Measurements from ENCODE around the gene DCHS2. TPM values are rescaled to one million over a fixed set of nuclear protein-coding genes. Genes with fewer than 3 reads are reported as not detected.

DCHS2 gene
- polyA plus RNA-seq, 10 donors: 6.4 to 20.4 (median 8.6) TPM

- DNase-seq: no peak
These were observed 40.6 kb downstream of the DCHS2 start for GRCh38 chr4:154450966-154451365.

- DNase-seq: no peak
These were observed 46.6 kb downstream of the DCHS2 start for GRCh38 chr4:154444958-154445357.

GRCh38 chr4:154441982-154442381 lies 49.6 kb downstream of the DCHS2 start:
- DNase-seq: no peak

- DNase-seq: no peak
These were observed 50.5 kb downstream of the DCHS2 start for GRCh38 chr4:154441124-154441523.

- no peak for DNase-seq
These were observed 52.4 kb downstream of the DCHS2 start for GRCh38 chr4:154439224-154439623.

- DNase-seq: no peak
These were observed 55.7 kb downstream of the DCHS2 start for GRCh38 chr4:154435895-154436294.

GRCh38 chr4:154433543-154433942 lies 58.1 kb downstream of the DCHS2 start:
- DNase-seq: no peak

- DNase-seq: peak in 1 of 3 donors; percentile 40
These were observed 62.4 kb downstream of the DCHS2 start for GRCh38 chr4:154429176-154429575.

GRCh38 chr4:154427149-154427548 lies 64.5 kb downstream of the DCHS2 start:
- DNase-seq: no peak

- DNase-seq: no peak
These were observed 66.1 kb downstream of the DCHS2 start for GRCh38 chr4:154425514-154425913.

GRCh38 chr4:154424810-154425484 lies 66.7 kb downstream of the DCHS2 start:
- no peak for DNase-seq

GRCh38 chr4:154422152-154422551 lies 69.4 kb downstream of the DCHS2 start:
- no peak for DNase-seq

GRCh38 chr4:154421618-154422017 lies 70.0 kb downstream of the DCHS2 start:
- no peak for DNase-seq

GRCh38 chr4:154417373-154417673 lies 74.3 kb downstream of the DCHS2 start:
- DNase-seq: no peak

GRCh38 chr4:154416190-154416547 lies 75.4 kb downstream of the DCHS2 start:
- peak; percentile 58 to 92 (median 81) for DNase-seq

- DNase-seq: no peak
These were observed 76.3 kb downstream of the DCHS2 start for GRCh38 chr4:154415313-154415712.

- DNase-seq: no peak
These were observed 76.8 kb downstream of the DCHS2 start for GRCh38 chr4:154414796-154415195.

- DNase-seq: peak in 2 of 3 donors; percentile 49 to 55
These were observed 77.2 kb downstream of the DCHS2 start for GRCh38 chr4:154414371-154414770.

- DNase-seq: no peak
These were observed 84.2 kb downstream of the DCHS2 start for GRCh38 chr4:154407443-154407842.

GRCh38 chr4:154406018-154406795 lies 85.4 kb downstream of the DCHS2 start:
- no peak for DNase-seq

GRCh38 chr4:154399259-154399974 lies 92.2 kb downstream of the DCHS2 start:
- peak; percentile 60 to 88 (median 75) for DNase-seq

GRCh38 chr4:154390324-154390723 lies 101.3 kb downstream of the DCHS2 start:
- DNase-seq: no peak

- DNase-seq: no peak
These were observed 102.5 kb downstream of the DCHS2 start for GRCh38 chr4:154389148-154389547.

Data from muscle of back (tissue), 11 donors.